ENCODE data around the gene SLC25A6.
"Not testable (repeated sequence)": the region's sequence is repeated elsewhere in the genome, so short reads cannot be mapped to it uniquely, and the experiment has no call there.

The SLC25A6 gene

GRCh38 chrX:1391707-1392375, at the start of gene SLC25A6:
Gene SLC25A6, minus strand, starts transcription at chrX:1392113. Its CDS starts 104 bp downstream, at chrX:1392009.
- peak; percentile 99 to 100 for DNase-seq (ENCODE audit: low read depth in 2 of 2)

- no peak for DNase-seq (ENCODE audit: low read depth in 2 of 2)
Measured at GRCh38 chrX:1440506-1440905, 48.6 kb upstream of the SLC25A6 start.

- no peak for DNase-seq (ENCODE audit: low read depth in 2 of 2)
Measured at GRCh38 chrX:1435241-1435895, 43.5 kb upstream of the SLC25A6 start.

DNA sequence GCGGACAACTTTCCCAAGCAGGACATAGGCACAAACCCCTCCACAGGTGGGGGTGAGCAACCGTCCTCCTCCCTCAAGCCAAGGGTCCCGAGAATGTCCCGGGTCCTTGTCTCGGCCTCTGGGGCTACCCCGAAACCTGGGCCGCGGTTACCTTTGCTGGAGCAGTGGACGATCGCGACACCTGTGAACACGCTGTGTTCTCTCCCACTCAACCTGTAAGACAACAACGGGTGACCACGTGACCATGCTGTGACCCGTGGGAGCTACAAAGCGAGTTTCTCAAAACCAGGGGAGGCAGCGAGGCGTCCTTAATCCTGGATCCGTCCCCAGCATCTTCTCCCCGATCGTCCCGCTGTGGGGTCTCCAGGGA, 42.9 kb upstream of the SLC25A6 start:
- DNase-seq (ENCODE audit: low read depth in 2 of 2): no peak

DNA sequence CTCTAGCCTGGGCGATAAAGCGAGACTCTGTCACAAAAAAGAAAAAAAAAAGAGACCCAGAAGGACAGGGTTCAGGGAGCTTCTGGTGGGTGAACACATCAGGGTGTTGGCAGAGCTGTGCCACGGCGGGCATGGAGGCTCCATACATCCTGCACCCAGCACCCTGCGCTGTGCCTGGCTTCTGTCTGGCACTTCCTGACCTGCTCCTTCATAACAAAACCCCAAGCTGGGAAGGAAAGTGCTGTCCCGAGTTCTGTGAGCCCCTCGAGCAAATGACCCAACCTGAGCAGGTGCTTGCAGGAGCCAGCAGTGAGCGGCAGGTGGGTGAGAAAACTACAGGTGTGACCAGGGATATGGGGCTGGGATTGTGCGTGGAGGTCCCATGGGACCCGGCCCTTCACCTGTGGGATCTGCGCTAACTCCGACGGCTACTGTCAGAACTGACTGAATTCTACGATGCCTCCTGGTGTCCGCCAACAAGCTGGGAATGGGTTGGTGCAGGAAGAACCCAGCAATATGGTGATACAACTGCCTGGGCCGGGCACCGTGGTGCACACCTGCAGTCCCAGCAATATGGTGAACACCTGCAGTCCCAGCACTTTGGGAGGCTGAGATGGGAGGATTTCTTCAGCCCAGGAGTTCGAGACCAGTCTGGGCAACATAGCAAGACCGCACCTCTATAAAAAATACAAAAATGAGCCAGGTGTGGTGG, 41.9 kb upstream of the SLC25A6 start:
- no peak for DNase-seq (ENCODE audit: low read depth in 2 of 2)

DNA sequence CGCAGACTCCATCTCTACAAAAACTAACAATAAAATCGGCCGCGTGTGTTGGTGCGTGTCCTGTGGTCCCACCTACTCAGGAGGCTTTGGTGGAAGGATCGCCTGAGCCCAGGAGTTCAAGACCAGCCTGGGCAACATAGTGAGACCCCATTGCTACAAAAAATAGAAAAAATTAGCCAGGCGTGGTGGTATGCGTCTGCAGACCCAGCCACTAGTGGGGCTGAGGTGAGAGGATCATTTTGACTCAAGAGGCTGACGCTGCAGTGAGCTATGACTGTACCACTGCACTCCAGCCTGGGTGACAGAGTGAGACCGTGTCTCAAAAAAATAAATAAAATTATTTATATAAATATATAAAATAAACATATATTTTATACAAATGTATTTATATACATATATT, 38.5 kb upstream of the SLC25A6 start:
- no peak for DNase-seq (ENCODE audit: low read depth in 2 of 2)

GRCh38 chrX:1427756-1428155, 35.8 kb upstream of the SLC25A6 start:
- no peak for DNase-seq (ENCODE audit: low read depth in 2 of 2)

GRCh38 chrX:1426321-1426720, 34.4 kb upstream of the SLC25A6 start:
- DNase-seq (ENCODE audit: low read depth in 2 of 2): not testable (repeated sequence)

DNA sequence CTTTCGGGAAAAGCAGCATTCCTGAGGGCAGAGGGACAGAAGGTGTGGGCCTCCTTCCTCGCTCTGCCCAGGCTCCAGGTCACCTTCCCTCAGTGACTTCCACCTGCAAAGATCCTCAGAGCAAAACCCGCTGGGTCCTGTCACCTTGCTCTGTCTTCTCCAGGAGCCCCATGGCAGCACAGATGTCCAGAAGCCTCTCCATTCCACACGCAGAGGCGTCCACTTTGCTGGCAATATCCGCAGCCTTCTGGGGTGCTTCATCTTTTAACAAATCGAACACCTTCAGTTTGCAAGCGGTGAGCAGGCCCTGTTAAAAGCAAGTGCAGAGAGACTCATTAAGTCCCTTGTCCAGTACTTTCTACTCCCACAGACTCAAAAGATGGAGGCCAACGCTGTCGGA, 33.5 kb upstream of the SLC25A6 start:
- no peak for DNase-seq (ENCODE audit: low read depth in 2 of 2)

DNA sequence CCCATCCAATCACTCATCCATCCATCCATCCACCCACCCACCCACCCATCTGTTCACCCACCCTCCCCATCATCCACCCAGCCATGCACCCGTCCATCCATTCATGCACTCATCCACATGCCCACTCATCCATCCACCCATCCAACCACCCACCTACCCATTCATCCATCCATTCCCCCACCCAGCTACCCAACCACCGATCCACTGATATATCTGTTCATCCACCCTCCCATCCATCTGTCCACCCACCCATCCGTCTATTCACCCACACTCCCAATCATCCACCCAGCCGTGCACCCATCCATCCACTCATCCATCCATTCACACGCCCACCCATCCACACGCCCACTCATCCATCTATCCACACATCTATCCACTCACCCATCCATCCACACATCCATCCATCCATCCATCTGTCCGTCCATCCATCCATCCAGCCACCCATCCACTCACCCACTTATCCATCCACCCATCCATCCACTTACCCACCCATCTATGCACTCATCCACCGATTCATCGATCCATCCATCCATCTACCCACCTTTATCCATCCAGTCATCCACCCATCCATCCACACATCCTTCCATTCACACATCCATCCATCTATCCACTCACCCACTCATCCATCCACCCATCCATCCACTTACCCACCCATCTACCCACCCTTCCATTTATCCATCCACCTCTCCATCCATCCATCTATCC, 32.4 kb upstream of the SLC25A6 start:
- no peak for DNase-seq (ENCODE audit: low read depth in 2 of 2)

- DNase-seq (ENCODE audit: low read depth in 2 of 2): no peak
Measured at GRCh38 chrX:1423215-1423614, 31.3 kb upstream of the SLC25A6 start.

DNA sequence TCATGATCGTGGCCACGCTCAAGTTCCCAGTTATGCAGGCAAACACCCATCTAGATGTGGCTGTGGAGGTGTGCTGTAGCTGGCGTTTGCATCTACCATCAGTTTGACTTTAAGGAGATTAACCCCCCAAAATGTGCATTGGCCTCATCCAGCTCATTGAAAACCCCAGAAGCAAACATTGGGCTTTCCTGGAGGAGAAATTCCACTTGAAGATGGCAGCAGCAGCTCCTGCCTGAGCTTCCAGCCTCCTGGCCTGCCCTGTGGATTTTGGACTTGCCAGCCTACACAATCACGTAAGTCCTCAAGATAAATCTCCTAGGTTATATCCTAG, 30.2 kb upstream of the SLC25A6 start:
- DNase-seq (ENCODE audit: low read depth in 2 of 2): no peak

DNA sequence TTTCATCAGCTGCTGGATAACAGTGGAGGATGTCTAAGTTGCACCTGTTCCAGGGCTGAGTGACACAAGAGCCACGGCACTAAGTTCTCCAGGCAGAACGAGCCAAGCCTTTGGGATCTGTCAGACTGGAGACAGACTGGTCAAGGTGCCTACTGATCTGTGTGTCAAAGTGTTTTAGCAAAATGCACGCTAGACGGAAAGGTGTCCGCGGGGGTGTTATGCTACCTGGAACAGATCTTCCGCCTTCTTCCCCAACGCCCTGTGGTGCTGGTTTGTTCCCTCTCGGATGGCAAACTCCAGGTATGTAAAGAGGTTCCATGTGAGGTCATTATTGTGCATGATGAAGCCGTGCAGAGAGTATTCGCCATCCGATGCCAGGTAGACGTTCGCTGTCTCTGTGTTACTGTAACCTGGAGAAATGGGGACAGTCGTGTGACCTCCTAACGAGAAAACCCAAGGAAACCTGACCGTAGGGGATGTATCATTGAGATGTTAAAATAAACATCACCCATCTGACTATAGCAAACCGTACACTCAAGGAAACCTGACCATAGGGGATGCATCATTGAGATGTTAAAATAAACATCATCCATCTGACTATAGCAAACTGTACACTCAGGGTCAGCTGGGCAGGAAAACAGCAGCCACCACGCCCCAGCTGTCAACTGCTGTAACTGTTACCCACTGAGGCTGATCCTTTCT, 29.7 kb upstream of the SLC25A6 start:
- DNase-seq (ENCODE audit: low read depth in 2 of 2): no peak

DNA sequence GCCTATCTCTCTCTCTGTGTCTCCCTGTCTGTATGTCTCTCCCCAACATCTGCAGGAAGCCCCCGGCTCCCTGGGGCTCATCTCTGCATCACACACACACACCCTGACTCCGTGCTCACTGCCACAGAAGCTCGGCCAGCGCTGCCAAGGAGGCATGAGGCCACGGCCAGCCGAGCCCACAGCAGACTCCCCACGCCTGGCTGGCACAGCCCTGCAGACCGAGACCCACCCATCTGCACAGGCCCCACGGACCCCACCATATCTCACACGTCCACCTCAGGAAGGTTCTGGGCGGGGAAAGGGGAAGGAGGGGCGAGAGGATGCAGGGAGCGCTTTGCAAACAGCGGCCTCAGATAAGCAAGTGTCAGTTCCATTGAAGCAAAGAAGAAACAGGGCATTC, 28.5 kb upstream of the SLC25A6 start:
- DNase-seq (ENCODE audit: low read depth in 2 of 2): no peak

GRCh38 chrX:1419545-1420355, 27.8 kb upstream of the SLC25A6 start:
- no peak for DNase-seq (ENCODE audit: low read depth in 2 of 2)

- no peak for DNase-seq (ENCODE audit: low read depth in 2 of 2)
Measured at GRCh38 chrX:1418901-1419544, 27.1 kb upstream of the SLC25A6 start.

GRCh38 chrX:1417921-1418771, 26.2 kb upstream of the SLC25A6 start:
- no peak for DNase-seq (ENCODE audit: low read depth in 2 of 2)

DNA sequence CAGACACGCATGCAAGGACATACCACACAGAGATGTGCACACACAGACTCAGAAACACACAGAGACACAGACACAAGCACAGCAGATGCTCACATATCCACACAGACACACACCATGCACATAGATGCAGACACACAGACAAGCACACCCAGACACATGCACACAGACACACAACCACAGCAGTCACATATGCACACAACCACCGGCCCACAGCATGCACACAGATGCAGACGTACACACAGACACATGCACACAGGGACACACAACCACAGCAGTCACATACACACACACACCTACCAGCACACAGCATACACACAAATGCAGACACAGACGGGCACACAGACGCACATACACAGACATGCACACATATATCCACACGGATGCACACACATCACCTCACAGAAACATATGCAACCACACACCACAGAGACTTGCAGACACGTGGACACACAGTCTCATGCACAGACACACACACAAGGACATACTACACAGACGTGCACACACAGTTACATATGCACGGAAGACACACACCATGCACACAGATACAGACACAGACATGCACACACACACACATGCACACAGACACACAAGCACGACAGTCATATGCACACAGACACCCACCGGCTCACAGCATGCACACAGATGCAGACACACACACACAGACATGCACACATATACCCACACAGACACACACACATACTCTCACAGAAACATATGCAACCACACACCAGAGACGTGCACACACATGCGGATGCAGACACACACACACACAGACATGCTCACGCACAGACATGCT, 25.2 kb upstream of the SLC25A6 start:
- no peak for DNase-seq (ENCODE audit: low read depth in 2 of 2)

- DNase-seq (ENCODE audit: low read depth in 2 of 2): no peak
Measured at GRCh38 chrX:1416327-1416784, 24.4 kb upstream of the SLC25A6 start.
